ENCODE measurements around the gene CD3E.

CD3E gene

GRCh38 chr11:118304568-118305248, at the start of gene CD3E:
CD3E (plus strand) TSS chr11:118304730; CDS start chr11:118304953, 223 bp downstream.
- FAIRE-seq: no peak

GRCh38 chr11:118258410-118258809, 46.1 kb upstream of the CD3E start:
- no peak for FAIRE-seq

GRCh38 chr11:118259138-118259537, 45.4 kb upstream of the CD3E start:
- FAIRE-seq: no peak

- FAIRE-seq: no peak
These were observed 44.2 kb upstream of the CD3E start for GRCh38 chr11:118260353-118260752.

- FAIRE-seq: no peak
These were observed 41.4 kb upstream of the CD3E start for GRCh38 chr11:118263112-118263511.

GRCh38 chr11:118263695-118264568, 40.6 kb upstream of the CD3E start, which contains the start of gene MPZL2:
MPZL2 (minus strand) TSS chr11:118264297; CDS start chr11:118264153, 144 bp downstream.
- no peak for FAIRE-seq

GRCh38 chr11:118264569-118265465, 39.7 kb upstream of the CD3E start:
- FAIRE-seq: no peak

GRCh38 chr11:118265954-118266353, 38.6 kb upstream of the CD3E start:
- no peak for FAIRE-seq

- FAIRE-seq: no peak
These were observed 37.0 kb upstream of the CD3E start for GRCh38 chr11:118267486-118267885.

- no peak for FAIRE-seq
These were observed 32.5 kb upstream of the CD3E start for GRCh38 chr11:118272001-118272400.

GRCh38 chr11:118274186-118274585, 30.3 kb upstream of the CD3E start:
- FAIRE-seq: no peak

- no peak for FAIRE-seq
These were observed 29.4 kb upstream of the CD3E start for GRCh38 chr11:118275176-118275575.

- FAIRE-seq: no peak
These were observed 28.1 kb upstream of the CD3E start for GRCh38 chr11:118276422-118276821.

- no peak for FAIRE-seq
These were observed 27.2 kb upstream of the CD3E start for GRCh38 chr11:118277312-118277711.

- no peak for FAIRE-seq
These were observed 23.2 kb upstream of the CD3E start for GRCh38 chr11:118281284-118281683.

GRCh38 chr11:118282606-118283005, 21.9 kb upstream of the CD3E start:
- FAIRE-seq: no peak

GRCh38 chr11:118283037-118283636, 21.4 kb upstream of the CD3E start:
- FAIRE-seq: no peak

GRCh38 chr11:118283756-118284350, 20.7 kb upstream of the CD3E start:
- no peak for FAIRE-seq

GRCh38 chr11:118286545-118286944, 18.0 kb upstream of the CD3E start:
- no peak for FAIRE-seq

GRCh38 chr11:118287006-118287405, 17.5 kb upstream of the CD3E start:
- peak; percentile 38 for FAIRE-seq

- no peak for FAIRE-seq
These were observed 15.1 kb upstream of the CD3E start for GRCh38 chr11:118289401-118289800.

GRCh38 chr11:118290923-118291322, 13.6 kb upstream of the CD3E start:
- FAIRE-seq: no peak

All from colon (tissue), 2 donors.